Sigmoid colon (tissue), 7 donors: ENCODE measurements around the gene CHTOP. TPM values are rescaled to one million over a fixed set of nuclear protein-coding genes. Genes with fewer than 3 reads are reported as not detected.
A peak's percentile ranks its signal among the peaks of the same experiment; 100 is the strongest.
"Not testable (repeated sequence)": the region's sequence is repeated elsewhere in the genome, so short reads cannot be mapped to it uniquely, and the experiment has no call there.

Experiments
- DNase-seq: peaks from one replicate; pipeline ENCODE4 v3.0.0-alpha.2; 2019
- H3K27ac ChIP-seq, 4 donors: fragments of 200-600 bp; sonication (generic); one replicate each; pipeline ENCODE4 v1.5.1; 2016 to 2019; ENCODE audit warnings: mild to moderate bottlenecking in 1 of 4
- H3K27me3 ChIP-seq, 3 donors: fragments of 200-600 bp; sonication (generic); one replicate each; pipeline ENCODE4 v1.5.1; 2019; ENCODE audit warnings: mild to moderate bottlenecking in 1 of 3
- H3K36me3 ChIP-seq, 4 donors: fragments of 200-600 bp; sonication (generic); one replicate each; pipeline ENCODE4 v1.5.1; 2016 to 2019
- H3K4me1 ChIP-seq, 4 donors: fragments of 200-600 bp; sonication (generic); one replicate each; pipeline ENCODE4 v1.5.1; 2017 to 2019
- H3K4me3 ChIP-seq, 4 donors: fragments of 200-600 bp; sonication (generic); one replicate each; pipeline ENCODE4 v1.5.1; 2017 to 2019; ENCODE audit warnings: mild to moderate bottlenecking in 2 of 4, moderate library complexity in 1 of 4
- H3K9me3 ChIP-seq, 4 donors: fragments of 200-600 bp in 3 of 4; sonication (generic) in 3 of 4; one replicate each; pipeline versions ENCODE4 v1.5.1 to v1.6.1; 2013 to 2019
- EP300 ChIP-seq, 4 donors: sonication (generic); formaldehyde crosslinking; IDR thresholded peaks; one replicate each; pipeline ENCODE4 v1.6.1; 2017; ENCODE audit warnings: antibody characterized with exemption in 4 of 4
- POLR2A ChIP-seq, 2 donors: fragments of 450-650 bp; IDR thresholded peaks; one replicate each; pipeline ENCODE4 v1.6.1; 2016; ENCODE audit warnings: antibody characterized with exemption in 2 of 2, mild to moderate bottlenecking in 2 of 2, moderate library complexity in 2 of 2
- POLR2AphosphoS5 ChIP-seq, 4 donors: sonication (generic); formaldehyde crosslinking; IDR thresholded peaks; one replicate each; pipeline ENCODE4 v1.6.1; 2017; ENCODE audit warnings: antibody characterized with exemption in 4 of 4
- WGBS, 2 donors: extraction: QIAGEN DNeasy Blood & Tissue Kit; methylation state at CpG; one replicate each; pipeline ENCODE4 v1.1.7; 2013; 5-methylcytosine and 5-hydroxymethylcytosine counted together
- intact Hi-C: fragments of 100-400 bp; cut with DNase I; formaldehyde crosslinking; loops from one replicate; pipeline ENCODE4 v1.15.1; 2023
- polyA plus RNA-seq, 3 donors: library from polyadenylated mRNA; stranded (reverse); fragments of 200-250 nt; gene quantifications; one replicate each; pipeline ENCODE4 v1.2.3, GENCODE V29; 2013
- total RNA-seq, 4 donors: library from RNA; depleted of rRNA; stranded (reverse); fragments of >200 nt; gene quantifications; one replicate each; pipeline ENCODE4 v1.1.0, GENCODE V29; 2016
- TF ChIP-seq, protein P1 (sequence below), 4 experiments: fragments of 450-650 bp in 3 of 4; fragments of 200-600 bp in 1 of 4; IDR thresholded peaks; one replicate each; pipeline ENCODE4 v1.5.1; 2016 to 2019; ENCODE audit warnings: antibody characterized with exemption in 4 of 4, mild to moderate bottlenecking in 3 of 4, moderate library complexity in 2 of 4
- donor health status: healthy with polysubstance abuse.
- donor health status: Bipolar disorder and iron deficiency.
- donor health status: healthy.

The CHTOP gene
- total and polyA plus RNA-seq, 7 donors = 35.4 to 65.4 (median 49.3) TPM

DNA sequence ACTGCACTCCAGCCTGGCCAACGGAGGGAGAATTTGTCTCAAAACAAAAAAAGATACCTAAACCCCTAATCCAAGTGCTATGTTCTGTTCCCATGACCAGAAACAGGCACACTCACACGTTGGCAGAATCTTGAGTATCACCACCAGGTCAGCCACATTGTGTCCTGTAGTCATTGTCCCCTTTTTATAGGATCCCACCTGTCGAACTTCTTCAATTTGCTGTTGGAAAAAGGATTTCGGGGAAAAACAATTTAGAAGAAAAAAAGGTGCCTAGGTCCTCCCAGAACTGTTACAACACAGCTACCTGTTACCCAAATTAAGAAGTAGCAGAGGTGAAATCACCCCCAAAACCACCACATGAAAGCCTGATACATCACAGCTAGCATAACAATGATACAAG is 33.6 kb downstream of the CHTOP start:
- WGBS, 2 donors = 86 to 94% methylated on average over 4 of the region's 4 CpGs
- intact Hi-C loops = no loop called here
- DNase-seq = no peak
- Histone ChIP-seq H3K36me3 (peaks cover 53 to 68% (median 65%) of the 10 kb centered on the region in 4 donors), H3K4me1 (peaks cover 0 to 20% (median 15%) of the 10 kb centered on the region in 4 donors), H3K4me3 (no peak overlapping the region), H3K27me3 (no peaks in the 10 kb centered on the region), H3K27ac (no peak overlapping the region), H3K9me3 (no peaks in the 10 kb centered on the region)
- no peak for TF ChIP-seq EP300 (IDR thresholded peaks at IDR 0.05)

DNA sequence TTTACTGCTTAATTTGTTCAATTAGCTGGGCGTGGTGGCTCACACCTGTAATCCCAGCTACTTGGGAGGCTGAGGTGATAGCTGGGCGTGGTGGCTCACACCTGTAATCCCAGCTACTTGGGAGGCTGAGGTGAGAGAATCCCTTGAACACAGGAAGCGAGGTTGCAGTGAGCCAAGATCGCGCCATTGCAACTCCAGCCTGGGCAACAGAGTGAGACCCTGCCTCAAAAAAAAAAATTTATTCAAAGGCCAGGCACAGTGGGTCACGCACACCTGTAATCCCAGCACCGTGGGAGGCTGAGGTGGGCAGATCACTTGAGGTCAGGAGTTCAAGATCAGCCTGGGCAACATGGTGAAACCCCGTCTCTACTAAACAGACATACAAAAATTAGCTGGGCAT is 34.8 kb downstream of the CHTOP start:
- H3K4me3 ChIP-seq, H3K27me3 ChIP-seq, H3K9me3 ChIP-seq, H3K27ac ChIP-seq, intact Hi-C loops: not testable (repeated sequence)
- H3K36me3 ChIP-seq = peaks cover 43 to 56% (median 53%) of the 10 kb centered on the region in 4 donors
- peak; percentile 43 for DNase-seq
- 95 to 97% methylated on average over 8 of the region's 8 CpGs for WGBS, 2 donors
- peaks cover 0 to 20% (median 15%) of the 10 kb centered on the region in 4 donors for H3K4me1 ChIP-seq

DNA sequence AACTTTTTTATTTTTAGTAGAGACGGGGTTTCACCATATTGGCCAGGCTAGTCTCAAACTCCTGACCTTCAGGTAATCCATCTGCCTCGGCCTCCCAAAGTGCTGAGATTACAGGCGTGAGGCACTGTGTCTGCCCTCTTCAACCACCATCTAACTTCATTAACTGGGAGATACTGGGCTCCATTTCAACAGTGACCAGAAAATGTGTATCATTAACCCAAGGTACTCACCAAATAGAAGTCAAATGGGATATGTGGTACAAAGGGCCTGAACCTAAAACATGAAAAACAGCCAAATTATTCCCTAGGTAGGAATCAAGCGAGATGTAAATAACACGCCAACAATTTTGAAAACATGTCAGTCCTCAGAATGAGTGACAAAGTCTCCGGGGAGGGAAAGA is 35.7 kb downstream of the CHTOP start:
- WGBS, 2 donors = 89 to 92% methylated on average over 6 of the region's 6 CpGs
- Histone ChIP-seq H3K4me1 (peaks cover 0 to 20% (median 15%) of the 10 kb centered on the region in 4 donors), H3K4me3 (peak overlapping the region; percentile 66 to 81 (median 77)), H3K27me3 (no peaks in the 10 kb centered on the region), H3K36me3 (peaks cover 34 to 46% (median 44%) of the 10 kb centered on the region in 4 donors), H3K9me3 (no peaks in the 10 kb centered on the region), H3K27ac (peak overlapping the region in 3 of 4 donors; percentile 85 to 90 (median 86))
- no peak for DNase-seq
- intact Hi-C loops = loop anchor here (2.0 kb wide), 2 partner anchors 35 to 59 kb away; partner anchors contain the start of genes CHTOP and INTS3
- TF ChIP-seq EP300 (IDR thresholded peaks at IDR 0.05) (no peak), POLR2A (IDR thresholded peaks at IDR 0.05) (no peak)
- TF ChIP-seq, protein P1, sequence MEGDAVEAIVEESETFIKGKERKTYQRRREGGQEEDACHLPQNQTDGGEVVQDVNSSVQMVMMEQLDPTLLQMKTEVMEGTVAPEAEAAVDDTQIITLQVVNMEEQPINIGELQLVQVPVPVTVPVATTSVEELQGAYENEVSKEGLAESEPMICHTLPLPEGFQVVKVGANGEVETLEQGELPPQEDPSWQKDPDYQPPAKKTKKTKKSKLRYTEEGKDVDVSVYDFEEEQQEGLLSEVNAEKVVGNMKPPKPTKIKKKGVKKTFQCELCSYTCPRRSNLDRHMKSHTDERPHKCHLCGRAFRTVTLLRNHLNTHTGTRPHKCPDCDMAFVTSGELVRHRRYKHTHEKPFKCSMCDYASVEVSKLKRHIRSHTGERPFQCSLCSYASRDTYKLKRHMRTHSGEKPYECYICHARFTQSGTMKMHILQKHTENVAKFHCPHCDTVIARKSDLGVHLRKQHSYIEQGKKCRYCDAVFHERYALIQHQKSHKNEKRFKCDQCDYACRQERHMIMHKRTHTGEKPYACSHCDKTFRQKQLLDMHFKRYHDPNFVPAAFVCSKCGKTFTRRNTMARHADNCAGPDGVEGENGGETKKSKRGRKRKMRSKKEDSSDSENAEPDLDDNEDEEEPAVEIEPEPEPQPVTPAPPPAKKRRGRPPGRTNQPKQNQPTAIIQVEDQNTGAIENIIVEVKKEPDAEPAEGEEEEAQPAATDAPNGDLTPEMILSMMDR (IDR thresholded peaks at IDR 0.05) = no peak

GRCh38 chr1:153670257-153670858 is 36.5 kb downstream of the CHTOP start:
- Histone ChIP-seq H3K4me1 (peaks cover 0 to 20% (median 15%) of the 10 kb centered on the region in 4 donors), H3K27ac (peak overlapping the region; percentile 84 to 90 (median 86)), H3K36me3 (peaks cover 26 to 39% (median 37%) of the 10 kb centered on the region in 4 donors), H3K4me3 (peak overlapping the region; percentile 66 to 81 (median 77)), H3K27me3 (no peaks in the 10 kb centered on the region), H3K9me3 (no peaks in the 10 kb centered on the region)
- no peak for DNase-seq
- 1 to 2% methylated on average over 22 of the region's 22 CpGs for WGBS, 2 donors
- intact Hi-C loops = loop anchor here (2.0 kb wide), 2 partner anchors 36 to 58 kb away; partner anchors contain the start of genes CHTOP and INTS3
- TF ChIP-seq, protein P1 (IDR thresholded peaks at IDR 0.05) = no peak
- TF ChIP-seq POLR2AphosphoS5 (IDR thresholded peaks at IDR 0.05) (no peak), EP300 (IDR thresholded peaks at IDR 0.05) (no peak), POLR2A (IDR thresholded peaks at IDR 0.05) (no peak)

- H3K4me3 ChIP-seq = peak within 1 kb of the TSS; percentile 66 to 81 (median 77)
- intact Hi-C loops = loop anchor here (2.0 kb wide), 2 partner anchors 36 to 58 kb away; partner anchors contain the start of genes CHTOP and INTS3
- no peak for TF ChIP-seq EP300 (IDR thresholded peaks at IDR 0.05)
- TF ChIP-seq, protein P1 (IDR thresholded peaks at IDR 0.05) = no peak
- peak; percentile 93 to 99 (median 96) for TF ChIP-seq POLR2AphosphoS5 (IDR thresholded peaks at IDR 0.05)
- TF ChIP-seq POLR2A (IDR thresholded peaks at IDR 0.05) = peak; percentile 92 to 96
- peak; percentile 99 for DNase-seq
- no peaks in the 10 kb centered on the region for H3K27me3 ChIP-seq
- peak within 1 kb of the TSS; percentile 86 to 90 (median 89) for H3K27ac ChIP-seq
- H3K36me3 ChIP-seq = peaks cover 19 to 32% (median 30%) of the 10 kb centered on the region in 4 donors
- peaks cover 0 to 20% (median 15%) of the 10 kb centered on the region in 4 donors for H3K4me1 ChIP-seq
- no peaks in the 10 kb centered on the region for H3K9me3 ChIP-seq
- WGBS, 2 donors = 0% methylated on average over 35 of the region's 35 CpGs
These were observed 37.2 kb downstream of the CHTOP start, which contains the start of gene ILF2 for GRCh38 chr1:153670859-153671627. ILF2 (minus strand) TSS chr1:153670993; CDS start chr1:153670922, 71 bp downstream.

DNA sequence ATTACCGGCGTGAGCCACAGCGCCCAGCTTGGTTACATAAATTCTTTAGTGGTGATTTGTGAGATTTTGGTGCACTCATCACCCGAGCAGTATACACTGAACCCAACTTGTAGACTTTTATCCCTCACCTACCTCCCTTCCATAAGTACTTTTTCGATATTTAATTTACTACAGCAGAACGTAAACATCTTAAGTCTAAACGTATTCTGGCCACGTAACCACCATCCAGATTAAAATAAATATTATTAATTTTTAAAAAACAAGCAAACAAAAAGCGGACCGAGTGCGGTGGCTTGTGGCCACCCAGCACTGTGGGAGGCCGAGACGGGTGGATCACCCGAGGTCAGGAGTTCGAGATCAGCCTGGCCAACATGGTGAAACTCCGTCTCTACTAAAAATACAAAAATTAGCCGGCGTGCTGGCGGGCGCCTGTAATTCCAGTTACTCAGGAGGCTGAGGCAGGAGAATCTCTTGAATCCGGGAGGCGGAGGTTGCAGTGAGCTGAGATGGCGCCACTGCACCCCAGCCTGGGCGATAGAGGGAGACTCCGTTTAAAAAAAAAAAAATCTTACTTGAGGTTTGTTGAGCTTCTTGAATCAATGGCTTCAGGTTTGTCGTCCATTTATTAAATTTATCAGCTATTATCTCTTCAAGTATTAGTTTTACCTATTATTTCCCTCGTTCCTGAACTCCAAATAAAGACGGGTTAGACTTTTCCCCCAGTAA is 37.9 kb downstream of the CHTOP start:
- H3K4me3 ChIP-seq = peak overlapping the region; percentile 37 to 81 (median 77)
- 5 to 7% methylated on average over 28 of the region's 28 CpGs for WGBS, 2 donors

More for the DNA sequence above, 37.9 kb downstream of the CHTOP start:
- H3K27me3 ChIP-seq, H3K9me3 ChIP-seq, DNase-seq: not testable (repeated sequence)
- peaks cover 12 to 24% (median 22%) of the 10 kb centered on the region in 4 donors for H3K36me3 ChIP-seq
- peaks cover 0 to 20% (median 15%) of the 10 kb centered on the region in 4 donors for H3K4me1 ChIP-seq
- H3K27ac ChIP-seq = peak overlapping the region; percentile 84 to 90 (median 87)
- intact Hi-C loops = loop anchor here (2.0 kb wide), 2 partner anchors 37 to 57 kb away; partner anchors contain the start of genes CHTOP and INTS3
